Stimulated activated CD4-positive, alpha-beta T cell treated with anti-CD3 and anti-CD28 coated beads, TNF-alpha, amount 100 ng/mL, for 48 hours (primary cell): ENCODE data around the gene SLIT3.

Experiments used
- DNase-seq, 3 donors: peaks; one replicate each; pipeline ENCODE4 v3.0.0-alpha.2; 2020; ENCODE audit warnings: low read depth in 3 of 3

SLIT3 gene

DNA sequence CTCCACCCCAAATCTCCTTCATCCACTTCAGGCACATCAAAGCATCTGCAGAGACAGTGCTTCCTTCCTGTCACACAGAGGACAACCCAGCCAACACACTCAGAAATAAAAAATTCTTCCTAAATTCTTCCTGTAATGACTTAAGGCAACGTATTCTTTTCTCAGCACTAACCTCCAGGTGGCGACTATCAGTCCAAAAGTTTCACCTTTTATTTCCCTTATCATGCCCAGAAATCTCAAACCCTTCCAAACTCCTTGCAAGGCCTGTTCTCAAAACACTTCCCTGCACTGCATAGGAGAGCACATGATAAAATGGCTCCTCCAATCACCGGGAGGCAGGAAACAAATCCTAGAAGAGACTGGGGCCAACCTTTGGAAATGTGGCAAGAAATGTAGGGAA is 35.1 kb downstream of the SLIT3 start:
- DNase-seq: no peak

- DNase-seq: no peak
These were observed 37.3 kb downstream of the SLIT3 start for GRCh38 chr5:169263591-169263990.

DNA sequence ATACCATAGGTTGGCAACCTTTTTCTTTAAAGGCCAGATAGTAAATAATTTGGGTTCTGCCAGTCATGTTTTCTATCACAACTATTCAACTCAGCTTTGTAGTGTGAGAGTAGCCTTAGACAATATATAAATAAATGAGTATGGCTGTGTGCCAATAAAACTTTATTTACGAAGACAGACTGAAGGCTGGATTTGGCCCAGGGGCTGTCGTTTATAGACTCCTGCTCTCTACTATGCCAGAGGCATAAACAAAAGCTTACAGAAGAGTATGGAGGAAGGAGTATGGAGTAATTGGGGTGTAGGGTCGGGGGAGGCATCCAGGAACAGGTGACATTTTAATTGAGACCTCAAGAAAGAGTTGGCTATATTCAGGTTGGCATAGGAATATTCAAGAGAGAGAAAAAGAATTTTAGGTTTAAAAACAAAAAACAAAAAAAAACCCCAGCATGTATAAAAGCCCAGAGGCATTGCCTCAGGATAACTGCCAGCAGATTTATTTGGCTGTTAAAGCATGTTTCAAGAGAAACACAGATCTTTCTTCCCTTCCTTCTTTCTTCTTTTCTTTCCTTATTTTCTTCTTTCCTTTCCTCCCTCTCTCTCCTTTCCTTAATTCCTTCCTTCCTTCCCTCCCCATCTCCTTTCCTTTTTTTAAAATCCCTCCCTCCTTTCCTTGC is 39.9 kb downstream of the SLIT3 start:
- no peak for DNase-seq

- no peak for DNase-seq
These were observed 42.5 kb downstream of the SLIT3 start for GRCh38 chr5:169258372-169259000.

GRCh38 chr5:169256191-169256590 is 44.7 kb downstream of the SLIT3 start:
- no peak for DNase-seq

DNA sequence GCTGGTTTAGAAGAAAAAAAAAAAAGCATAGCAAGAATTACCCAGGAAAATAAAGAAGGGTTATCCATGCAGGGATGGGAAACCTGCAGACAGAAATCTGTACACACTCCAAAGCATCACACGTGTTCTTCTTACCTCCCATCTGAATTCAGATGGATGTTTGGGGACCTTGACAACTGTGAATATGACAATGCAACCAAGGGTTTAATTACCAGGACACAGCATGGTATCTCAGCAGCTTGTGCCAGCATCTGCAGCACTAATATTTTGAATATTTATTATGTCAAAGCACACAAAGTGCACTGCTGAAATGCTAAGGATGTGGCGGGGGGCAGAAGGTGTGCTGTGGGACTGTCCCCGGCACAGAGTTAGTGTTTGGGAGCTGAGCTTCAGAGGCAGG is 47.9 kb downstream of the SLIT3 start:
- no peak for DNase-seq

DNA sequence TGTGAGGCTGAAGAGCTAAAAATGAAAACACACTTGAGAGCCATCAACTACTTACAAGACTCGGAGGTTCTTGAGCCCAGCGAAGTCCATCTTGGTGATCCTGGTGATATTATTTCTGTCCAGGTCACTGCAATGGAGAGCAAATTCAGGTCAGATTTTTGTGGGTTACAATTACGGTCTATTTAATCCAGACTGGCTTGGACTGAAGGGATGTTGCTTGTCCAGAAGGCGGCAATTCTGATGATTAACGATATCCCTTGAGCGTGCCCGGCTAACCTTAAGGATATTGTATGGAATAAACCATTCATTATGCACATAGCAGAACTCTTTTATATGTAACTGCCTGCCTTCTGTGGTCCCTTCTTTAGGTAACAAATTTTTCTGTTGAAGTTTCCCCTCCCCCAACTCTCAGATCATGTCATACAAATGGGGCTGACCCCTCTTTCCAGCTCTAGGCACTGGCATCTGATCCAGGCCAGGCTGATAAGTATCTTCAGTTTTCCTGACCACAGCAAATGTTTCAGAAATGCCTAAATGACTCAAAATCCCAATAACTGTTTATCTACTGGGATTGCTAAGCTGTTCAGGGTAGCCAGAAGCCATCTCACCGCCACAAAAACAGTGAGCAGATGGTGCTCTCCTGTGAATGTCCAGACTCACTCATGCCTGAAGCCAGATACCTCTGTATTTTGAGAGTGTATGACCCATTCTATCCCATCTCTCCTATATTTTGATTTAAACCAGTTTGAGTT is 49.4 kb downstream of the SLIT3 start:
- DNase-seq: no peak

- no peak for DNase-seq
These were observed 50.1 kb downstream of the SLIT3 start for GRCh38 chr5:169250887-169251286.

DNA sequence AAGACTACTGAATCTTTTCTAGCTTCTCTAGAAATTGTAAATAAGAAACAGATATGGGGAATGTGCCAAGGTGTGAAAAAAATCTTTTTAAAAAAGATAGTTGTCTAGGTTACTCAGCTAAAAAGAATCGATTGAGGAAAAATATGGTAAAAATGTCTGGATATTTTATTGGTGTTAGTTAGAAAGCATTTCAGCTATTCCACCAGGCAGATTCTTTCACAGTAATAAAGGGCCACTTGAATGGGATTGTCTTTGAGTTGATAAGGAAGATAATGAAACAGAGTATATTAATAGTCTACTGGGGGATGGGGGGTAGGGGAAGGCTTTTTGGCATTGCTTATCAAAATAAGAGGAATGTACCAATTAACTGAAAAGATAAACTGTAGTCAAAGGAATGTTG is 51.9 kb downstream of the SLIT3 start:
- DNase-seq: no peak

- DNase-seq: no peak
These were observed 52.4 kb downstream of the SLIT3 start for GRCh38 chr5:169248550-169248949.

DNA sequence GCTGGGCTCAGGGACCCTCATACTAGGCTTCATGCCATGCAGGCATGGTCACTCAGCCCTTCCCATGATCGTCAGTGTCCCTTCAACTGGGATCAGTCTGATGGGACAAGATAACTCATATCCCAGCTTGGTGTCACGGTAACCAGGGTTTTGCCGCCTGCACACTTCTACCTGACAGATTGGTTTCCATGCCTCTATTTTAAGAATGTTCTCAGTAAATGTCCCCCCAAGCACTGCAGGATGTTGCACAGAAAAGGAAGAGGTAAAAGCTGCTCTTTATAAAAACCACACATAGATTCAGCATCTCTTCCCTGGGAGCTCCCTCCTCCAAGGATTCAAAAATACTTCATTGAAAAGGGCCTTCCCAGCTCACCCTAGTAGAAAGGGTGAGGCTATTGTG is 56.1 kb downstream of the SLIT3 start:
- DNase-seq: no peak

- no peak for DNase-seq
These were observed 57.1 kb downstream of the SLIT3 start for GRCh38 chr5:169243651-169244422.

DNA sequence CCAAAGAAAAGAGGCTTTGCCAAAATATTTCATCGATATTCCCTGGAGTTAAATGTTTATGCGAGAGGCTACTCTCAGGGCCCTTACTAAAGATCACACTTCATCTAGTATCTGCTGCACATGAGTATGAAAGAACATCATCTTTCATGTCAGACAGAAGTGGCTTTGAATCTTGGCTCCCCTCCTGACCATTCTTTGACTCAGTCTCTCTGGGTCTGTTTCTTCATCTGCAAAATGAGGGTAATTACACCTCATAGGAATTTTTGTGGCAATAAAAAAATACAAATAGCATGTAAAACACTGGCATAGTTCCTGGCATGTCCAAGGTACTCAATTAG is 58.1 kb downstream of the SLIT3 start:
- DNase-seq: no peak

GRCh38 chr5:169242175-169242848 is 58.6 kb downstream of the SLIT3 start:
- no peak for DNase-seq

- DNase-seq: no peak
These were observed 71.5 kb downstream of the SLIT3 start for GRCh38 chr5:169229342-169229892.

GRCh38 chr5:169226895-169227294 is 74.0 kb downstream of the SLIT3 start:
- DNase-seq: no peak

DNA sequence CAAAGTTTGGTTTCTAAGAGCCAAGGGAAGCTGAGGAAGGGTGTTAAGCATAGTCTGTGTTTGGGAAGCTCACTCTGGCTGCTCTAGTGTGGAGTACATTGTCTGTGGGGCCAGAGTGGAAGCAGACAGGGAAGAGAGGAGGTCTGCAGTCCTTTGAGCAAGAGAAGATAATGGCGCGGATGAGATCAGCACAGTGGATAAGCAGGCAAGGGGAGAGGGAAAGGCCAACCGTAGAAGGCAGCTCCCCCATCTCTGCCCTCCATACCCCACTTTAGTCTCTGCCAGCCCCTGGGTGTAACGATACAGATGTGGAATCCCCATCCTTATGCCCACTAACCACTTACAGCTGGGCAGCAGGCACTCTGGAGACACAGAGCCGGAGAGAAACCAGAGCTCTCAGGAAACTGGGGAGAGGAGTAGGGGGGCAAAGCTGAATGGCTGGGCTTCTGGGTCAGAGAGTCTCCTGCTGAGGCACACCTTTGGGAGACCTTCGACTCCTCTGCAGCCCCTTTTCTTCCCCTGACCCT is 75.0 kb downstream of the SLIT3 start:
- DNase-seq: no peak

- DNase-seq: no peak
These were observed 77.4 kb downstream of the SLIT3 start for GRCh38 chr5:169223595-169223953.

DNA sequence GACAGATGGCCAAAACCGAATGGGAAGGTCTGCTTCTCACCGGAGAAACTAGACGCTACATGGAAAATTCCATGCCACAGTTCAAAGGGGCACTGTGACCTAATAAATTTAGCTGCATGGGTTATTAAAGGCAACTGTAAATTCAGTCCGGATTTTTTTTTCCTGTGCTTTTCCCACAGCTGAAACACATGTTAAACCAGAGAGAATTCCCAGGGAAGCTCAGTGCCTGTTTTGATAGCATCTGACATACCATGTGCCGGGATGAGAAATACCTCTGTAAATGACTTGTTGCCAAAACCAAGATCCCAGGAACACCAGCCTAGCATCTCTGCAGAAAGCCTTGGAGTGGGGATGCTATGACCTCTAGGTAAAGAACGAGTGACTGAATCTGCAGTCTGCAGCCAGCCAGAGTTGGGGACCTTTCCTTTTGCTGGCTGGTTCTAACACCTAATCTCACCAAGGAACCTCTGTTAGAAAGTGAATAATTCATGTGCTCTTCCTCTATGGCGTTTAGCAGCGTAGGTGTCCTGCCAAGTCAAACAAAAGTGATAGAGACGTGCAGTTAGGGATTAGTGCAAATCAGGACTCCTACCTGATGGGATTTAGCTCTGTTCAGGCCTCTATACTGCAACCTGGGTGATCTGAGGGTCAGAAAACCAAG is 77.9 kb downstream of the SLIT3 start:
- no peak for DNase-seq

- no peak for DNase-seq
These were observed 79.4 kb downstream of the SLIT3 start for GRCh38 chr5:169221519-169221918.

- no peak for DNase-seq
These were observed 81.0 kb downstream of the SLIT3 start for GRCh38 chr5:169219961-169220360.
